Uterus (tissue), 4 donors: ENCODE measurements around the gene RSPH1. TPM values are rescaled to one million over a fixed set of nuclear protein-coding genes. Genes with fewer than 3 reads are reported as not detected.

Source experiments
- DNase-seq, 2 donors: peaks; one replicate each; pipeline ENCODE4 v3.0.0-alpha.2; 2019 to 2020
- H3K27ac ChIP-seq, 2 donors: fragments of 200-600 bp; sonication (generic); 1 replicate in 1 of 2; 2 replicates in 1 of 2; pipeline ENCODE4 v1.5.1; 2016 to 2018
- H3K27me3 ChIP-seq, 2 donors: fragments of 200-600 bp; sonication (generic); one replicate each; pipeline ENCODE4 v1.5.1; 2018 to 2019; ENCODE audit warnings: control low read depth in 1 of 2
- H3K36me3 ChIP-seq, 2 donors: fragments of 200-600 bp; sonication (generic); one replicate each; pipeline ENCODE4 v1.5.1; 2019; ENCODE audit warnings: control low read depth in 1 of 2
- H3K4me1 ChIP-seq, 2 donors: fragments of 200-600 bp; sonication (generic); one replicate each; pipeline ENCODE4 v1.5.1; 2018 to 2019; ENCODE audit warnings: control low read depth in 1 of 2
- H3K4me3 ChIP-seq, 2 donors: fragments of 200-600 bp; sonication (generic); 1 replicate in 1 of 2; 2 replicates in 1 of 2; pipeline ENCODE4 v1.5.1; 2018 to 2019; ENCODE audit warnings: mild to moderate bottlenecking in 1 of 2
- H3K9me3 ChIP-seq, 2 donors: fragments of 200-600 bp; sonication (generic); one replicate each; pipeline ENCODE4 v1.5.1; 2019; ENCODE audit warnings: control low read depth in 1 of 2
- CTCF ChIP-seq, 4 experiments: fragments of 200-600 bp in 2 of 4; fragments of 450-650 bp in 2 of 4; sonication (generic) in 2 of 4; IDR thresholded peaks; one replicate each; pipeline ENCODE4 v1.5.1; 2016 to 2019; ENCODE audit warnings: antibody characterized with exemption in 4 of 4, mild to moderate bottlenecking in 2 of 4, moderate library complexity in 1 of 4
- POLR2A ChIP-seq, 2 donors: fragments of 450-650 bp; IDR thresholded peaks; one replicate each; pipeline ENCODE4 v1.6.1; 2016; ENCODE audit warnings: antibody characterized with exemption in 2 of 2, mild to moderate bottlenecking in 1 of 2, moderate library complexity in 1 of 2
- intact Hi-C: fragments of 100-400 bp; cut with DNase I; formaldehyde crosslinking; loops from one replicate; pipeline ENCODE4 v1.15.1; 2023; ENCODE audit warnings: low total_unique reads
- total RNA-seq, 4 donors: library from RNA; depleted of rRNA in 3 of 4; stranded (reverse); fragments of >200 nt in 3 of 4; gene quantifications; one replicate each; pipeline versions ENCODE4 v1.1.0 to v1.2.4, GENCODE V29; 2014 to 2023
- donor health status: DM: yes; HTN: yes; CAD: no.

RSPH1 gene
- total RNA-seq, 4 donors from 2014 or later, result 1.7 to 3.4 TPM; not detected in 2

- H3K4me3 ChIP-seq, result no peak overlapping the region
- no peaks in the 10 kb centered on the region for H3K36me3 ChIP-seq
Observed at GRCh38 chr21:42439284-42440186, 56.5 kb downstream of the RSPH1 start.

GRCh38 chr21:42438316-42439205 is 57.5 kb downstream of the RSPH1 start:
- no peak for TF ChIP-seq CTCF (IDR thresholded peaks at IDR 0.05)
- no peak for TF ChIP-seq POLR2A (IDR thresholded peaks at IDR 0.05)
- intact Hi-C loops, result no loop called here
- no peak overlapping the region for H3K4me3 ChIP-seq

More at GRCh38 chr21:42439284-42440186, 56.5 kb downstream of the RSPH1 start:
- intact Hi-C loops, result no loop called here
- no peak for DNase-seq
- no peaks in the 10 kb centered on the region for H3K4me1 ChIP-seq
- no peak for TF ChIP-seq POLR2A (IDR thresholded peaks at IDR 0.05)
- no peak for TF ChIP-seq CTCF (IDR thresholded peaks at IDR 0.05)
- no peaks in the 10 kb centered on the region for H3K9me3 ChIP-seq
- H3K27ac ChIP-seq, result no peak overlapping the region
- H3K27me3 ChIP-seq, result no peaks in the 10 kb centered on the region

GRCh38 chr21:42437786-42438185 is 58.2 kb downstream of the RSPH1 start:
- intact Hi-C loops, result no loop called here
- no peaks in the 10 kb centered on the region for H3K36me3 ChIP-seq
- TF ChIP-seq CTCF (IDR thresholded peaks at IDR 0.05) (no peak), POLR2A (IDR thresholded peaks at IDR 0.05) (no peak)
- no peaks in the 10 kb centered on the region for H3K27me3 ChIP-seq
- no peaks in the 10 kb centered on the region for H3K9me3 ChIP-seq
- H3K4me1 ChIP-seq, result no peaks in the 10 kb centered on the region
- H3K27ac ChIP-seq, result no peak overlapping the region
- no peak for DNase-seq
- no peak overlapping the region for H3K4me3 ChIP-seq

More at GRCh38 chr21:42438316-42439205, 57.5 kb downstream of the RSPH1 start:
- H3K4me1 ChIP-seq, result no peaks in the 10 kb centered on the region
- no peak for DNase-seq
- H3K36me3 ChIP-seq, result no peaks in the 10 kb centered on the region
- no peak overlapping the region for H3K27ac ChIP-seq
- H3K9me3 ChIP-seq, result no peaks in the 10 kb centered on the region
- H3K27me3 ChIP-seq, result no peaks in the 10 kb centered on the region

GRCh38 chr21:42436914-42437313 is 59.1 kb downstream of the RSPH1 start:
- intact Hi-C loops, result no loop called here
- no peaks in the 10 kb centered on the region for H3K4me1 ChIP-seq
- H3K4me3 ChIP-seq, result no peak overlapping the region
- no peak for TF ChIP-seq CTCF (IDR thresholded peaks at IDR 0.05)
- no peak for TF ChIP-seq POLR2A (IDR thresholded peaks at IDR 0.05)
- H3K36me3 ChIP-seq, result no peaks in the 10 kb centered on the region
- DNase-seq, result no peak
- no peaks in the 10 kb centered on the region for H3K27me3 ChIP-seq
- H3K9me3 ChIP-seq, result peaks cover 0 to under 1% of the 10 kb centered on the region in 2 donors
- H3K27ac ChIP-seq, result no peak overlapping the region
